Fibroblast of lung (primary cell): ENCODE measurements around the gene HDHD5. TPM values are rescaled to one million over a fixed set of nuclear protein-coding genes. Genes with fewer than 3 reads are reported as not detected.

ENCODE experiments used
- DNase-seq, 2 donors: peaks; one replicate each; pipeline versions ENCODE4 v3.0.0 to v3.0.0-alpha.2; 2010; ENCODE audit warnings: low read depth in 2 of 2
- H2AFZ ChIP-seq: 2 replicates; pipeline ENCODE4 v1.5.1; 2012; ENCODE audit warnings: low read length, control low read depth, inconsistent platforms
- H3K27ac ChIP-seq: 2 replicates; pipeline ENCODE4 v1.5.1; 2011; ENCODE audit warnings: low read length, control low read depth; ENCODE audit not compliant: insufficient read depth
- H3K27me3 ChIP-seq: 2 replicates; pipeline ENCODE4 v1.5.1; 2011; ENCODE audit warnings: mild to moderate bottlenecking, low read length; ENCODE audit not compliant: control insufficient read depth, insufficient read depth
- H3K36me3 ChIP-seq: 2 replicates; pipeline ENCODE4 v1.5.1; 2011; ENCODE audit warnings: low read length; ENCODE audit not compliant: control insufficient read depth, insufficient read depth
- H3K4me1 ChIP-seq: 2 replicates; pipeline ENCODE4 v1.5.1; 2011; ENCODE audit warnings: low read length; ENCODE audit not compliant: control insufficient read depth, insufficient read depth; ENCODE audit errors: extremely low read depth
- H3K4me2 ChIP-seq: 2 replicates; pipeline ENCODE4 v1.5.1; 2011; ENCODE audit warnings: low read length, control low read depth; ENCODE audit not compliant: insufficient read depth; ENCODE audit errors: extremely low read depth
- H3K4me3 ChIP-seq, 4 experiments: fragments of 200-600 bp in 1 of 4; sonication (generic) in 1 of 4; replicated peaks in 1 of 4; 2 replicates each; pipeline ENCODE4 v1.5.1; 2011 to 2016; ENCODE audit warnings: low read length in 4 of 4, low read depth in 3 of 4, mild to moderate bottlenecking in 3 of 4, control low read depth in 2 of 4, inconsistent platforms in 1 of 4, mixed read lengths in 1 of 4; ENCODE audit not compliant: insufficient read depth in 1 of 4; ENCODE audit errors: control extremely low read depth in 1 of 4
- H3K79me2 ChIP-seq: 2 replicates; pipeline ENCODE4 v1.5.1; 2012; ENCODE audit warnings: mild to moderate bottlenecking, low read length, inconsistent platforms; ENCODE audit not compliant: control insufficient read depth, insufficient read depth
- H3K9ac ChIP-seq: 2 replicates; pipeline ENCODE4 v1.5.1; 2011; ENCODE audit warnings: mild to moderate bottlenecking, low read length, control low read depth; ENCODE audit not compliant: insufficient read depth
- H3K9me3 ChIP-seq: 2 replicates; pipeline ENCODE4 v1.5.1; 2012; ENCODE audit warnings: low read depth, low read length; ENCODE audit not compliant: control insufficient read depth, insufficient read depth
- H4K20me1 ChIP-seq: 2 replicates; pipeline ENCODE4 v1.5.1; 2011; ENCODE audit warnings: low read length; ENCODE audit not compliant: control insufficient read depth, insufficient read depth; ENCODE audit errors: extremely low read depth
- CTCF ChIP-seq, 2 donors: IDR thresholded peaks in 1 of 2; conservative IDR thresholded peaks in 1 of 2; 1 replicate in 1 of 2; 2 replicates in 1 of 2; pipeline ENCODE4 v1.5.1; 2011 to 2012; ENCODE audit warnings: low read length in 2 of 2, control low read depth in 1 of 2, inconsistent platforms in 1 of 2, low read depth in 1 of 2, mild to moderate bottlenecking in 1 of 2
- EZH2 ChIP-seq: IDR thresholded peaks from 2 replicates; pipeline ENCODE4 v1.5.1; 2012; ENCODE audit warnings: low read length, control low read depth, mild to moderate bottlenecking; ENCODE audit errors: missing control alignments
- polyA plus RNA-seq, 2 donors: library from polyadenylated mRNA; depleted of rRNA in 1 of 2; stranded (reverse) in 1 of 2; unstranded in 1 of 2; fragments of >200 nt; gene quantifications; 2 replicates each; pipeline ENCODE4 v1.2.1, GENCODE V29; 2011 to 2012; ENCODE audit warnings: missing spikeins in 1 of 2
- total RNA-seq: library from RNA; depleted of rRNA; stranded (reverse); fragments of >200 nt; gene quantifications from 2 replicates; pipeline ENCODE4 v1.2.1, GENCODE V29; 2014

The HDHD5 gene
- total and polyA plus RNA-seq, 2 donors (not counting 1 experiment from before 2014, with no cell fraction given): 16.2 to 20.9 TPM

GRCh38 chr22:17106161-17106784 lies 52.8 kb downstream of the HDHD5 start:
- H3K4me1 ChIP-seq: no peaks in the 10 kb centered on the region
- no peak for DNase-seq
- H3K27me3 ChIP-seq: no peaks in the 10 kb centered on the region
- no peaks in the 10 kb centered on the region for H3K9me3 ChIP-seq
- no peak overlapping the region for H3K4me2 ChIP-seq
- H3K9ac ChIP-seq: no peak overlapping the region
- H3K79me2 ChIP-seq: no peaks in the 10 kb centered on the region
- no peak overlapping the region for H3K27ac ChIP-seq
- H3K36me3 ChIP-seq: peaks cover 17% of the 10 kb centered on the region
- H4K20me1 ChIP-seq: no peaks in the 10 kb centered on the region
- no peak overlapping the region for H2AFZ ChIP-seq
- no peak for TF ChIP-seq EZH2
- no peak for TF ChIP-seq CTCF (conservative IDR thresholded peaks at IDR 0.05 in 1 of 2, IDR thresholded peaks at IDR 0.05 in 1 of 2; ENCODE audit: low read depth in 1 of 2, low read length in 2 of 2)
- H3K4me3 ChIP-seq: no peak overlapping the region

- DNase-seq: no peak
- Histone ChIP-seq H3K79me2 (no peaks in the 10 kb centered on the region), H3K27me3 (no peaks in the 10 kb centered on the region), H3K9me3 (no peaks in the 10 kb centered on the region), H3K36me3 (peaks cover 18% of the 10 kb centered on the region), H3K4me2 (no peak overlapping the region), H3K4me1 (no peaks in the 10 kb centered on the region), H3K27ac (no peak overlapping the region), H3K9ac (no peak overlapping the region), H3K4me3 (no peak overlapping the region), H4K20me1 (no peaks in the 10 kb centered on the region), H2AFZ (no peak overlapping the region)
- TF ChIP-seq CTCF (conservative IDR thresholded peaks at IDR 0.05 in 1 of 2, IDR thresholded peaks at IDR 0.05 in 1 of 2; ENCODE audit: low read depth in 1 of 2, low read length in 2 of 2) (no peak), EZH2 (no peak)
Measured at GRCh38 chr22:17105143-17106129, 53.6 kb downstream of the HDHD5 start.

- H3K36me3 ChIP-seq: peaks cover 18% of the 10 kb centered on the region
Measured at GRCh38 chr22:17104336-17104935, 54.6 kb downstream of the HDHD5 start.

More at GRCh38 chr22:17104336-17104935, 54.6 kb downstream of the HDHD5 start:
- no peak for DNase-seq
- H3K9ac ChIP-seq: no peak overlapping the region
- no peaks in the 10 kb centered on the region for H3K4me1 ChIP-seq
- no peak overlapping the region for H2AFZ ChIP-seq
- no peak overlapping the region for H3K27ac ChIP-seq
- H4K20me1 ChIP-seq: no peaks in the 10 kb centered on the region
- no peak overlapping the region for H3K4me3 ChIP-seq
- TF ChIP-seq EZH2 (no peak), CTCF (conservative IDR thresholded peaks at IDR 0.05 in 1 of 2, IDR thresholded peaks at IDR 0.05 in 1 of 2; ENCODE audit: low read depth in 1 of 2, low read length in 2 of 2) (no peak)
- H3K27me3 ChIP-seq: no peaks in the 10 kb centered on the region
- no peaks in the 10 kb centered on the region for H3K9me3 ChIP-seq
- H3K79me2 ChIP-seq: no peaks in the 10 kb centered on the region
- no peak overlapping the region for H3K4me2 ChIP-seq
